HG02678 (cell line): ENCODE results near the gene CIRBP.

Experiments used
- ATAC-seq: cut with Tn5 transposase; IDR thresholded peaks from one replicate; pipeline ENCODE4 v1.9.1; 2021; ENCODE audit warnings: mild to moderate bottlenecking, moderate library complexity; ENCODE audit not compliant: unreplicated experiment

The CIRBP gene

GRCh38 chr19:1278074-1278473 lies 8.9 kb downstream of the CIRBP start:
- ATAC-seq = no peak

- no peak for ATAC-seq
Observed at GRCh38 chr19:1278713-1279660, 9.9 kb downstream of the CIRBP start.

- ATAC-seq = no peak
Observed at GRCh38 chr19:1279782-1280341, 10.7 kb downstream of the CIRBP start.

- no peak for ATAC-seq
Observed at GRCh38 chr19:1280636-1281568, 11.8 kb downstream of the CIRBP start.

GRCh38 chr19:1281569-1282287 lies 12.6 kb downstream of the CIRBP start:
- no peak for ATAC-seq

GRCh38 chr19:1282588-1283206 lies 13.6 kb downstream of the CIRBP start:
- ATAC-seq = no peak

- ATAC-seq = no peak
Observed at GRCh38 chr19:1283207-1283916, 14.2 kb downstream of the CIRBP start.

- no peak for ATAC-seq
Observed at GRCh38 chr19:1283917-1284292, 14.8 kb downstream of the CIRBP start.

- no peak for ATAC-seq
Observed at GRCh38 chr19:1284293-1284978, 15.3 kb downstream of the CIRBP start.

- ATAC-seq = no peak
Observed at GRCh38 chr19:1284979-1285736, 16.0 kb downstream of the CIRBP start.

GRCh38 chr19:1285737-1286360 lies 16.7 kb downstream of the CIRBP start, which contains the start of gene EFNA2:
EFNA2 (plus strand) TSS chr19:1285873; CDS start chr19:1286169, 296 bp downstream.
- ATAC-seq = no peak

- ATAC-seq = no peak
Observed at GRCh38 chr19:1286487-1287353, 17.6 kb downstream of the CIRBP start.

GRCh38 chr19:1287354-1288225 lies 18.5 kb downstream of the CIRBP start:
- no peak for ATAC-seq

GRCh38 chr19:1288226-1288612 lies 19.1 kb downstream of the CIRBP start:
- no peak for ATAC-seq

- no peak for ATAC-seq
Observed at GRCh38 chr19:1288833-1289685, 19.9 kb downstream of the CIRBP start.
